OCI-LY1 (cell line): ENCODE results near the gene SRGAP2C.
"Not testable (repeated sequence)": the region's sequence is repeated elsewhere in the genome, so short reads cannot be mapped to it uniquely, and the experiment has no call there.

Experiments used
- CTCF ChIP-seq: fragments of 200-600 bp; sonication (generic), shearing (Covaris generic); IDR thresholded peaks from 2 replicates; pipeline ENCODE4 v1.5.1; 2017; ENCODE audit warnings: mild to moderate bottlenecking, antibody characterized with exemption, low read length, moderate library complexity, mixed read lengths
- EZH2 ChIP-seq: fragments of 200-600 bp; sonication (generic), shearing (Covaris generic); IDR thresholded peaks from 2 replicates; pipeline ENCODE4 v1.8.0; 2017; ENCODE audit warnings: borderline replicate concordance, mixed run types, mild to moderate bottlenecking, antibody characterized with exemption, low read length, moderate library complexity, mixed read lengths

GRCh38 chr1:121283587-121284180 lies 98.9 kb downstream of the SRGAP2C start:
- not testable (repeated sequence) for TF ChIP-seq CTCF, EZH2
